Measurements from ENCODE around the gene ELMO3.

ELMO3 gene

GRCh38 chr16:67157892-67158635 is 40.9 kb upstream of the ELMO3 start:
- H3K27me3 ChIP-seq (ENCODE audit: insufficient read depth, poor library complexity, severe bottlenecking), result peaks cover 10% of the 10 kb centered on the region
- H3K27ac ChIP-seq (replicated peaks), result no peak overlapping the region
- DNase-seq (ENCODE audit: low read depth in 1 of 2, low spot score in 1 of 2), result no peak
- TF ChIP-seq REST (IDR thresholded peaks at IDR 0.05; ENCODE audit: insufficient replicate concordance, low read depth) (no peak), GABPA (IDR thresholded peaks at IDR 0.05; ENCODE audit: low read depth) (no peak), SPI1 (IDR thresholded peaks at IDR 0.05; ENCODE audit: borderline replicate concordance, low read depth) (no peak), POLR2AphosphoS5 (IDR thresholded peaks at IDR 0.05; ENCODE audit: low read depth) (no peak), CTCF (IDR thresholded peaks at IDR 0.05; ENCODE audit: insufficient read depth, low read length) (no peak)
- H3K4me3 ChIP-seq (replicated peaks; ENCODE audit: insufficient read depth, low read length), result no peak overlapping the region

- Histone ChIP-seq H3K4me3 (replicated peaks; ENCODE audit: insufficient read depth, low read length) (peak overlapping the region; percentile 95), H3K27me3 (ENCODE audit: insufficient read depth, poor library complexity, severe bottlenecking) (peaks cover 18% of the 10 kb centered on the region), H3K27ac (replicated peaks) (peak overlapping the region; percentile 44; the same call in 1 of the 2 replicates)
- no peak for DNase-seq (ENCODE audit: low read depth in 1 of 2, low spot score in 1 of 2)
- TF ChIP-seq GABPA (IDR thresholded peaks at IDR 0.05; ENCODE audit: low read depth) (no peak), CTCF (IDR thresholded peaks at IDR 0.05; ENCODE audit: insufficient read depth, low read length) (no peak), SPI1 (IDR thresholded peaks at IDR 0.05; ENCODE audit: borderline replicate concordance, low read depth) (no peak)
Observed at GRCh38 chr16:67158637-67159600, 40.0 kb upstream of the ELMO3 start.

- H3K27me3 ChIP-seq (ENCODE audit: insufficient read depth, poor library complexity, severe bottlenecking), result peaks cover 38% of the 10 kb centered on the region
Observed at GRCh38 chr16:67161595-67162058, 37.3 kb upstream of the ELMO3 start.

More at GRCh38 chr16:67161595-67162058, 37.3 kb upstream of the ELMO3 start:
- Histone ChIP-seq H3K27ac (replicated peaks) (no peak overlapping the region), H3K4me3 (replicated peaks; ENCODE audit: insufficient read depth, low read length) (no peak overlapping the region)
- no peak for TF ChIP-seq CTCF (IDR thresholded peaks at IDR 0.05; ENCODE audit: insufficient read depth, low read length)
- no peak for TF ChIP-seq REST (IDR thresholded peaks at IDR 0.05; ENCODE audit: insufficient replicate concordance, low read depth)
- TF ChIP-seq POLR2AphosphoS5 (IDR thresholded peaks at IDR 0.05; ENCODE audit: low read depth), result no peak
- DNase-seq (ENCODE audit: low read depth in 1 of 2, low spot score in 1 of 2), result no peak

Data from HL-60 (cell line).